NB4 (cell line): ENCODE data around the gene GRID1.
A peak's percentile ranks its signal among the peaks of the same experiment; 100 is the strongest.
"Not testable (repeated sequence)": the region's sequence is repeated elsewhere in the genome, so short reads cannot be mapped to it uniquely, and the experiment has no call there.

Experiments used
- DNase-seq: peaks from one replicate; pipeline ENCODE4 v3.0.0; 2010; ENCODE audit warnings: low read depth
- H3K4me3 ChIP-seq: one replicate; pipeline ENCODE4 v1.5.1; 2011; ENCODE audit warnings: mild to moderate bottlenecking, low read depth, low read length, moderate library complexity
- CTCF ChIP-seq: IDR thresholded peaks from one replicate; pipeline ENCODE4 v1.5.1; 2012; ENCODE audit warnings: low read depth, low read length
- MAX ChIP-seq: IDR thresholded peaks from 2 replicates; pipeline ENCODE4 v1.6.1; 2011; ENCODE audit warnings: low read depth, low read length
- MYC ChIP-seq: IDR thresholded peaks from 2 replicates; pipeline ENCODE4 v1.6.1; 2011; ENCODE audit warnings: low read depth, low read length
- POLR2A ChIP-seq: IDR thresholded peaks from 2 replicates; pipeline ENCODE4 v1.6.1; 2011; ENCODE audit warnings: mild to moderate bottlenecking; ENCODE audit not compliant: insufficient read length; ENCODE audit errors: extremely low read depth

GRID1 gene

GRCh38 chr10:86102031-86102430, 264.6 kb downstream of the GRID1 start:
- TF ChIP-seq POLR2A = no peak
- TF ChIP-seq MAX = no peak
- no peak for TF ChIP-seq MYC
- TF ChIP-seq CTCF = no peak
- no peak for DNase-seq
- no peak overlapping the region for H3K4me3 ChIP-seq

GRCh38 chr10:86100581-86101061, 266.0 kb downstream of the GRID1 start:
- H3K4me3 ChIP-seq = no peak overlapping the region
- TF ChIP-seq MYC (0 out of 2 replicates have a peak, but pooled peaks have one; percentile 14), CTCF (peak; percentile 80), MAX (no peak)
- DNase-seq = peak; percentile 64

GRCh38 chr10:86099542-86100334, 266.9 kb downstream of the GRID1 start:
- no peak for DNase-seq
- TF ChIP-seq MAX (no peak), POLR2A (no peak), CTCF (no peak), MYC (no peak)
- H3K4me3 ChIP-seq = no peak overlapping the region

GRCh38 chr10:86098187-86098881, 268.3 kb downstream of the GRID1 start:
- TF ChIP-seq MAX (no peak), POLR2A (no peak), MYC (no peak), CTCF (no peak)

GRCh38 chr10:86095061-86095460, 271.5 kb downstream of the GRID1 start:
- DNase-seq, H3K4me3 ChIP-seq: not testable (repeated sequence)

More at GRCh38 chr10:86098187-86098881, 268.3 kb downstream of the GRID1 start:
- no peak for DNase-seq
- no peak overlapping the region for H3K4me3 ChIP-seq

- not testable (repeated sequence) for H3K4me3 ChIP-seq, DNase-seq
These were observed 274.3 kb downstream of the GRID1 start for GRCh38 chr10:86092311-86092710.
